HG02610 (cell line): ENCODE results near the gene CCNI2.

Experiments used
- ATAC-seq: cut with Tn5 transposase; IDR thresholded peaks from one replicate; pipeline ENCODE4 v1.9.1; 2021; ENCODE audit warnings: mild to moderate bottlenecking, moderate library complexity; ENCODE audit not compliant: unreplicated experiment

The CCNI2 gene

DNA sequence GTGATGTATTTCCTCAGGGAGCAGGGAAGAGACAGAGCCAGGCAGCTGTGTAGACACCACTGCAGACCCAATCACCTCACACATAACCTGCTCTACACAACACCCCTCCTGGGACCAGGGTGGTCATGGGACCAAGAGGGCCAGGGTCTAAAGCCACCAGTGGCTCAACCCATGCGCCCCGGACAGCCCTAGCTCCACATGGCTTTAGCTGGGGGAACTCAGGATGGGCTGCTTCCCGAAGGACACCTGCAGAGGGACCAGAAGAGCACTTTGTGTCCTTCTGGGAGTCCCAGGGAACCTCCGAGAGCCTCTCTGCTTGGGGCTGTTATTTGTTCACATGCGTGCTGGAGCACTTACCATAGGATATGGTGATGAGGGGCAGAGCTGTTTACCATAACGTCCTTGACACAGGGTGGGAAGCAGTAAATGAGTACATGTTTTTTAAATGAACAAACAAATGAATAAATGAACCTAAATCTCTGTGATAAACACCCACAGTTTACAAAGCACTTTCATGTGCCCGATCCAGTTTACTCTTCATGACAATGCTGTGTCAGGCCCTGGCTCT lies 17.5 kb downstream of the CCNI2 start:
- no peak for ATAC-seq

DNA sequence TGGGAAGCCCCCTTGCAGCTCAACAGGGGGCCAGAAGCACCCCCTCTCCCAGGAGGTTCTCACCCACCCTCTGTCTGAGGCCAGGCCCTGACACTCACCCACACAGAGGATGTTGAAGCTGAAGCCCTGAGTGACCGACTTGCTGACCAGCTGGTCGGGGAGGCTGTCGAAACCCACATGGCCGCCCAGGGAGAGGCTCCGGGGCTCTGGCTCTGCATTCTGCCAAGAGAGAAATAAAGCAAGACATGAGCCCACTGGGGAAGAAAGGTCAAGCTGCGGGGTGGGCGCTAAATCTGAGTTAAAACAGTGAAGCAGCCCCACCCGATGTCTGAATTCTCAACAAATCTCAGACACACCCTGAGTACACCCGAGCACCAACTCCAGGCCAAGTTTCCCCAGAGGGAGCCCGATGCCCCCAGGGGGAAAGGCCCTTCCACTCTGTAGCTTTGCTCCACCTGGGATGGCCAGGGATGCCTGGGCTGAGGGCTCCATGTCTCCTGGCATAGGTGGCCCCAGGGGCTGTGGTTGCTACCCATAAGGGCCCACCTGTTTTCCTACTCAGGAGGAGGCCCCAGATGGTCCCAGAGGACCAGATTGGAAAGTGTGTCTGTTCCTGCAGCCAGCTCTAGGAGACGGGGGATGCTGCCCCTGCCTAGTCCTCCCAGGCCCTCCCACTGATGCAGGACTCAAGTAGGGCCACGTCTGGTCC lies 18.2 kb downstream of the CCNI2 start:
- ATAC-seq: no peak

DNA sequence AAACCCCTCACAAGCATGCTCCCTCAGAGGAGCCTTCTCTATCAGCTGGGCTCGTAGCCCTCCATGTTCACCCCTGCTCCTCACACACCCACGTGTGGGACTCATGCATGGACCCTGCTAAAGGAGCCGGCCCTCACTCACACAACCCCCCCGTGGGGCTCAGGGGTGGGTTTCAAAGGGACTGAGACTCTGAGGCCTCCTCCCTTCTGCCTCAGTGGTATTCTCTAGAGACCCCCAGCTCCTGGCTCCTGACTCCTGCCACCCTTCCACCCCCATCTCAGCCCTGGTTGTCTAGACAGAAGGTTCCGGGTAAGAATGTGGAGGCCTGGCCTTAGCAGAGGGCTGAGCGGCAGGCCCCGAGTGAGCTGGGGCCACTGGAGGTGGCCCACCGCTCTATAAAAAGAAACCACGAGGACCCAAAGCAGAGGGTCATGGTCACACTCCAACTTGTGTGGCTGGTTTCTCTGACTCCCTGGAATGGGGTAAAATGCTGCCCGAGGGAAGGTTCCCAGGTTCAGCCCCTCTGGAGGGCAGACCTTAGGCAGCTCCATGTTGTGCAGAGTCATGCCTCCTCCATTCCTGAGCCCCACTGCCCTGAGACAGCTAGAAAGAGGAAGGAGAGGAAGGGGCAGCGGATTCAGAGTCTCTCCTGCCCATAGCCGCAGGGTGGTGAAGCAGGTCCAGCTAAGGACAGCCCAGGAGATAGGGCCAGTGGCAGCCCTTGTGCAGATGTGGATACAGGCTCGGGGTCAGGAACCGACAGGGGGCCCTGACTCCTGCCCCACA lies 19.0 kb downstream of the CCNI2 start:
- ATAC-seq: no peak

DNA sequence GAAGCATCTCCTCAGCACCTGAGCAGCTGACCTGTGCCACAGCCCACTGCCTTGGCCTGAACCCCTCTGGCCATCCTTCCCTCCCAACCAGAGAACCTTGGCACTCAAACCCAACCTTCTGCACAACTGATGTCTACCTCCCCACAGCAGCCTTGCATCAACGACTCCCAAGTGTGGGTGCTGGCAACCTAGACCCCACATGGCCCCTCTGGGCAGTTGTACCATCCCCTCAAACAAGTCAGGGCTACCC lies 19.5 kb downstream of the CCNI2 start:
- no peak for ATAC-seq

DNA sequence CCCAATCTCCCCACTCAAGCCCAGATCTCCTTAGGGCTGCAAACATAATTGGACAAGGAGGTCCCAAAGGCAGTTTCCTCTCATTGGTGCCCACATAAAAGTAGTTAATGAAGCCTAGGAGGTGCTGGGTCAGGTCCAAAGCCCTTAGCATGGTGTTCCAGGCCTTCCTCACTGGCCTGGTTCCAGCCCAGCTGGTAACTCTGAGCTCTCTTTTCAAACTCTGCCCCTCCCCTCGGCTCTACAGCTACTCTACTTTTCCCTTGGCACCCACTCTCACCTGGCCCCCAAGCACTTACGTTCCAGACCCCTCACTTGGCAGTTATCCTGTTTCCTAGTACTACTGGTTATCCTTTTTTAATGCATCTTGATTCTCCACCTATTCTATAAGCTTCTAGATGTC lies 19.9 kb downstream of the CCNI2 start:
- no peak for ATAC-seq

DNA sequence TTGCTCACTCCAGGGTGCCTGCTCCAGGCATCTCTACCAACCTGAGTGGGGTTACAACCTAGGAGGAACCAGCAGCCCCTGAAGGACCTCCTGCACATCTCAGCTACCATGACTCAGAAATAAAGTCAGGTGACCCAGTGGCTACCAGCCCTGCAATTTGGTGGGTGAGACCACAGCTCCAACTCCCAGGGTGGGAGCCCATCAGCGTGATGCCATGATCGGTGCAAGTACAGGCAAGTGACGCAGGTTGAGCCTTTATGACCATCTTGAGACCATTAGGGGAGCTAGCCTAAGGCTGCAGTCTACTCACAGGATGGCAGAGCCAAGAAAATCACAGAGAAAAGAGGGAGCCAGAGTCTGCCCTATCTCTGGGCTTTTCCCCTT lies 21.3 kb downstream of the CCNI2 start:
- ATAC-seq: no peak

DNA sequence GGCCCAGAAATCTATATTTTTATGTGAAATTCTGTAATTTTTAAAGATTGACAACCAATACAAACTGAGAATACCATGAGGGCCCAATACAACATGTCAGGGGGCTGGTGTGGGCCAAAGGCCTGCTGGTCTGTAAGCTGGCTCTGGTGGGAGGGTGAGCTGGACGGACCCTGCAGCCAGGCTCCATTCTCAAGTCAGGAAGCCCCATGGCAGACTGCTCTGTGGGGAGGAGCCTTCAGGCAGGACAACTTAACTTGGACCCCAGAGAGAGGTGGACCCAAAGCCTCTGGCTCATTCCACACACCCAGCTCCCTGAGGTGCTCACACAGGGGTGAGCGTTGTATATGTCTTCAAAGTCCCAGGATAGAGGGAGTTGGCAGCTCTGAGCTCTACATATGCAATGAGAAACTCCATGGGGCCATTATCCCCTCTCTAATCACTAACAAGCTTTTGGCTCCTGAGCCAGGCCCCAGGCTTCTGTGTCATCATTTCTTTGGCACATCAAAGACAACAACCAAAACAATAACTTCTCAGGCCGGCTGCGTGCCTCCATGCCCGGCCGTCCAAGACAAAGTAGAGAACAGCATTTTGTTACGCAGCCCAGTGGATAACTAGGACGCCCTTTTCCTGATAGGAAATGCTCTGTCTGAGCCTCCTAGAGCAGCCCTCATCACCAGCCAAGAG lies 23.4 kb downstream of the CCNI2 start:
- ATAC-seq: no peak

DNA sequence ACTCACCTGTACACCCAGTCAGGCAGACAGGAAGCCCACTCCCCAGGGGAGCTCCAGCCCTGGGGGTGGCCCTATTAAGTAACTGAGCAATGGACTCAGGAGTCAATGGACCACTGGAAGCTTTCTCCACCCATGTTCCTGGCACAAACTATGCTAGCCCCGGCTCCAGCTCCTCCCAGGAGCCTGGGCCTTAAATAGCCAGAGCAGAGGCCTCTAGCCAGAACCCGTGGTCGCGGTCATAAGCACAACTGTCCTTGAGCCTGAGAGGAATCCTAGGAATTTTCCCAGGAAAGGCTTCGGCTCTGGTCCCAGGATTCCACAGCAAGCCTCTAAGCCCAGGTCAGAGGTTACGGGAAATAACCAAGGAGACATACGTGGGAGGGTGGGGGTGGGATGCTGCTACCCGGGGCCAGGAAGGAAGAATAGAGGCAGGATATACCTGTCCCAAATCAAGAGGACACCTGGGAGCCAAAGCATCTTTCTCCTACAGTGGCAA lies 24.3 kb downstream of the CCNI2 start:
- ATAC-seq: no peak

DNA sequence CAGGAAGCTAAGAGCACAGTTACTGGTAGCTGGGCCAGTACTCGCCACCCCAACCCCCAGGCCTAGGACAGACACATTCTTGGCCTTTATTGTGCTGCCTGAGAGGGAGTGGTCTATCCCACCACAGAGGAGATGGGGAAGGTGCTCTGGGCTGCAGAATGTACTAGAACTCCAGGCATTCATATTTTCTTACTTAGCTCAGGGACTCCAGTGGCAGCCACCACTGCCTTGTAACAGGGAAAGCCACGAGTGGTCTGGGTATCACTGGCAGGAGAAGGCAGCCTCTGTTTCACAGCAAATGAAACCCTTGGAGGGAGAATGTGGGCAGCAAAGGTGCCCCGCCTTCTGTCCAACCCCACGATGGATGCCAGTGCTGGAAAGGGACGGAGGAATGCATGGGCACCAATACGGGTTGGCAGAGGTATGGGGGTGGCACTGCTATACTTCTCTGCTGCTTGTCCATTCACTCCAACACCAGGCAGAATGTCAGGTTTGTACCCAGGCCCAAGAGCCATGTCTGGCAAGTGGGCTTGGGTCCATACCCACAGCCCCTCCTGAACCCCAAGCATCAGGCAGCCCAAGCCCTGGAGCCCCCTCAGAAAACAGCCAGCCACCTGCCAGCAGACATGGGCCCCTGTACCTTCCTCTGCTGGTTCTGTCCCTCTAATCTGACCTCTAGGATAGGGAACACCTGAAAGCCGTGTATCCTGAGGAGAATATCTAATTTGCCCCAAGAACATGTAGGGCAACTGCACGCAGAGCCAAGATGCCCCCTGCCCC lies 25.3 kb downstream of the CCNI2 start:
- ATAC-seq: no peak

DNA sequence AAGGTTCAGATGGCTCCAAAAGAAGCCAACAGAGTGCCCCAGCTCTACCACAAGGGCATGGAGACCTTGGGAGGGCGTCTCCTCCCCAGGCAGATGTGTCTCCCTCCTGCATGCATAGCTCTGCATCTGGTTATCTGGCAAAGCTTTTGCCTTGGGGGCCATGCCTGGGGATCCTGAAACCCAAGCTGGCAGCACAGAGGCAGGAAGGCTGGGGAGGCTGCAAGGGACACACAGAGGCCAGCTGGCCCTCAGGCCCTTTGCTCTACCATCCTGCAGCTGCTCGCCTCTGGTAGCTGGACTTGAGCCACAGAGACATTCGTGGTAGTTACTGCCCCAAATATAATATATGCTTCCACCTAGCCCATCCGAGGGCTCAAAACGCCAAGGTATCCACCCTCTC lies 25.9 kb downstream of the CCNI2 start:
- ATAC-seq: no peak

DNA sequence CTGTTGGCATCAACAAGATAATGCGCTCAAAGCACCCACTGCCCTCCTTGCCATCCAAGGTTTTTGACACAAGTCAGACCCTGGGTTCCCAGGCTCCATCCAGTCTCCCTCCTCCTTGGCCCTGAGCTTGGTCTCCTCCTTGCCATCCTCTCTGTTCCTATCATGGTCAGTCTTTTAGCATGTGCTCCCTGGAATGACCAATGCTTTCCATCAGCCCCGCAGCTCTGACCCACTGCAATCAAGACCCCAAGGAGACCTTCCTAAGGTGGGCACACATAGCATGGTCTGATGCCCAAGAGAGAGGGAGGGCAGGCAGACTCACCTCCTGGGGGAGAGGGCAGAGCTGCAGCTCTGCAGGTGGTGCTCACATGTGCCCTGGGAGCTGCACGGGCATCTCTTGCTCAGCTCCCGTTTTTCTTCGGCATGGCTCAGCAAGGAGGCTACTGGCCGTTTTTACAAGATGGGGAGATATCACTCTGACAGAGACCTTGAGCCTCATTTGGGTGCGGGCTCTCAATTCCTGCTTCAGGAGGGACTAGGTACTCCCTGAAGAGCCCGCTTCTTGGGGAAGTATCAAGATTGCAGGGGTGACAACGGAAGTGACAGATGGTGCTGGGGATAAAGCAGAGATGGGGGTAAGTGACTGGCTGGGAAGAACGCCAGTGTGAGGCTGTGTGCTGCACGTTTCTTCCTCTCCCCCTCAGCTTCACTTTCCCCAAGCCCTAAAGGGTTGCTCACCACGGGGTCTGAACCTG lies 26.6 kb downstream of the CCNI2 start:
- ATAC-seq: no peak

DNA sequence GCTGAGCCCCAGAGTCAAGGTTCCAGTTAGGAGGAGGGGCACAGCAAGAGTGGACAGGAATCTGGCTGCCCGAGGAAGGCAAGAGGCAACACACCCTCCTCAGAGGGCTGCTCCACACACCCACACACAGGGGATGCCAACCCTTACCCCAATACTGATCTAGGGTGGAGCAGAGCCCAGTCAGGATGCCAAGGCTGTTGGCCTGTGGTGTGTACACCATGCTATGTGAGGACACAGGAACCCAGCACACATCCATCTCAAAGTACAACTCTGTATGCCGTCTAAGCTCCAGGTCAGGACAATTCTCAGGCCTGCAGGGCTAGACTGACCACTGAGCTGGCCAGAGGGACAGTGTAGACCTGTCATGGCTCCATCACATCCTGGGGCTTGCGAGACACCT lies 27.2 kb downstream of the CCNI2 start:
- ATAC-seq: no peak

DNA sequence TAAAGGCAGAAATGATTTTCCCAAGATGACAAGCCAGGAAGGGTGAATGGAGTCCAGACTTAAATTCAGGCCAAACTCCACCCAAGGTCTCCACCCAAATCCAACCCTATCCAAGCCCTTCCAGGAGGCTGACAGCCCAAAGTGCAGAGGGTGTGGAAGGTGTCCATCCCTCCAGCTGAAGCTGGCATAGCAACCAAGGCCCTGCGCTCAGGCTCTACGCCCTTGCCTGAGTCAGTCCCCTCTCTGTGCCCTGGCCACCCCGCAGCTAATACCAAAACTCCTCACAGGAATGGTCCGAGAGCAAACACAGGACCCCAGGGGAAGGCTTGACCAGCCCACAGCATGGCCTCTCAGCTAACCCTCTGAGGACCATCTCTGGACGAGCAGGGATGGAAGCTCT lies 27.7 kb downstream of the CCNI2 start:
- ATAC-seq: no peak

DNA sequence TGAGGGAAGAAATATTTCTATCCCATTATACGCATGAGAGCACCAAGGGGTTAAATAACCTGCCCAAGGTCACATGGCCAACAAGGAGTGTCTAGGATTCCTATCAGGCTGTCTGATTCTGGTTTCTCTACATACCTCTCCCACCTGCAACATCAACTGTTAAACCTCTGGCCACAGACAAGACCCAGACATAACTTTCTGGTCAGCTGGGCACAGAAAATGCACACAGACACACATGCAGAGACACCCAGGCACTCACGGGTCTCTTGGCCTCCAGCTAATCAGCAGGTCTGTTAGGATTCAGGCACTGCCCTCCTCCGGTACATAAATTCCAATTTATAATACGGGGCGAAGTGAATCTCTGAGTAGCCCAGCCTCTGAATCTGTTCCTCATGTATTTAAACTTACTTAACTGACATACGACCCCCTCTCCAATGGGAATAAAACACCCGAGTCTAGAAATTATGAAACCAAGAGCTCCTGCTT lies 28.3 kb downstream of the CCNI2 start:
- ATAC-seq: no peak

DNA sequence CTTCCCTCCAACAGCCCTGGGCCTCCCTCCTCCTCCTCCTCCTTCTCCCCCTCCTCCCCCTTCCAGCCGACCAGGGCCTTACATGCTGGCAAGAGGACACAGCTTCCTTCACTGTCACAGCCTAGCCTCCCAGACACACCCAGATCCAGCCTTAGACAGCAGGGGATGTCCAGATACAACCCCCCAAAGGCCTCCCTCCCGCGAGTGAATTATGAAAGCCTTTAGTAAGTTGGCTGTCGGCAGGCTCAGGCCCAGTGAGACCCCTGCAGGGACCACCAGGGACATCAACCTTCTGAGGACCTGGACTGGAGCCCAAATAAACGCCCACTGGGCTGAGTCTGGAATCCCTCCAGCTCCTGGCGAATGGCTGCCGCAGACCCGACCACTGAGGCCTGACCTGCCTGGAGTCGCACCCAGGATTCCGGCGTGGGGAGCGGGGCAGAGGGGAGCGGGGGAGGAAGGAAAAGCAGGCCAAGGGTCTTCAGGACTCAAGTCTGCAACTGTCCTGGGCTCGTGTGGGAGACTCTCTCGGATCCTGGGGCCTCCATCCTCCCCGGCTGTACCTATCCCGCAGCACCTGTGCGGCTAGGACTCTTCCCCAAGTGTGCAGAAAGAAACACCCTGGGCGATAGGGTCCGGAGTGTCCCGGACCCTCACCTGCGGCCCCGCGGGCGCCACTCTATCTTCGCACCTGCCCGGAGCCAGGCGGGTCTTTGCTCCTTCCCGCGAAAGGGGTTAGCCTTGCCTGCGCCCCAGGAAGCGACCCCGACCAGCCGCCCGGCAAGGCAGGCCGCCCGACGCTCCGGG lies 29.1 kb downstream of the CCNI2 start:
- ATAC-seq: no peak

DNA sequence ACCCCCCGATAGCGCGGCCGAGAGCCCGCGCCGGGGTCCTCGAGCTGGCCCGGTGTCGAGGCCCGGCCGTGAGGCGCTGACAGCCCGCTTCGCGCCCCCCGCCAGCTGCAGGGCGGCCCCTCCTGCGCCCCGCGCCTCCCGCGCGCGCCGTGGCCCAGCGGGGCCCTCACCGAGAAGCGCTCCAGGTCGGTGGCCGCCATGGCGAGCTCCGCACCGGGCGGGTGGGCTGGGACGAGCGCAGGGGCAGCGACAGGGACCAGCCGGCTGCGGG lies 29.6 kb downstream of the CCNI2 start:
- no peak for ATAC-seq

DNA sequence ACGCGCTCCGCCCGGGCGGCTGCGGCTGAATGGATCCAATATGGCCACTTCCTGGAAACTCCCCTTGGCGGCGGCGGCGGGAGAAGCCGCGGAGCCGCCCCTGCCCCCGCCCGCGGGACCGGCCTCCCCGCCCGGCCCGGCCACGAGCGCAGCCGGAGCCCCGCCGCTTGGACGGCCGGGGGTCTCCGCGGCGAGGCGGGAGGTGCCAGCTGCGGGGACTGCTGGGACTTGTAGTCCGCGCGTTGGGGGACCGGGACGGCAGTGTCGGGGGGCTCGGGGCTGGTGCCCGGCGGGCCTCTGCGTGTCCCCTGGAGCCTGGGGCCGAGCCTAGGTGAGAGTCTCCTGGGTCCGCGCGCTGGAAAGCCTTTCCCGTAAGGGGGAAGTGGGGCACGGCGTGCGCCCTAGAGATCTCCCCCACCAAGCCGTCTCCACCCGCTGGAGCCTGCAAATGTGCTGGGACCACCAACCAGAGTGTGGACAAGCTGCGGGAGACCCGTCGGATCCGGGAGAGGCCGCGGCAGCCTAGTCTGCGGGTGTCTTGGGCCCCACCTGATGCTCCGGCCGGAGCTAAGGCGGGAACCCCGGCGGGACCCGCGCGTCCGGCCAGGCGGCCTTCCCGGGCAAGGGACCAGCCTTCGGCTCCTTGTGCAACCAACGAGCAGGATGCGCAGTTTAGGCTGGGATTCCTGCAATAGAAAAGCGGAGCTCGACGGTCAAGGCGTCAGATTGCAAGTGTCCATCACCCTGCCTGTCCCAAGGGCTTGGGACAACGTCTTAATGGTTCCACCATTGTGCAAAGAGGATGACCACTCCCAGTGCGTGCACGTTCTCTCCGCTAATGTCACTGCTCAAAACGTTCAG lies 30.2 kb downstream of the CCNI2 start, which contains the start of gene SEPTIN8:
TSS of gene SEPTIN8 (minus strand) at position 31 of the 861 bp plus-strand sequence. CDS start 102 bp downstream, outside the sequence.
- ATAC-seq: peak; percentile 57

DNA sequence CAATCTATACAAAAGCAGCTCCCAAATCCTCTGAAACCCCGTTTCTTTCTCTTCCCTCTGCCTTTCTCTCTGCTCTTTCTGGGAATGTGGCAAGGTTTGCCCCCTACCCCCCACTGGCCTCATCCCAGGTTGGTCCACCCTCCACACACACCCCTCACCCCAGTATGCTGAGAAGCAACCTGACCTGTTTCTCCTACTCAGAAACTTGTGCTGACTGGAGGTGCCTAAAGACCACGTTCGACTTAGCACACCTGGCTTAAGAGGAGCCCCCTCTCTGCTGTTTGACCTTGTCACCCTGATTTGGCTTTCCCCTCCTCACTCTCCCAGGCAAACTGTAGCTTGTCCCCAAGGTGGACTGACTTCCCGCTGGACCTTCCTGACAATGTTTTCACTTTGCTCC lies 30.9 kb downstream of the CCNI2 start:
- no peak for ATAC-seq

DNA sequence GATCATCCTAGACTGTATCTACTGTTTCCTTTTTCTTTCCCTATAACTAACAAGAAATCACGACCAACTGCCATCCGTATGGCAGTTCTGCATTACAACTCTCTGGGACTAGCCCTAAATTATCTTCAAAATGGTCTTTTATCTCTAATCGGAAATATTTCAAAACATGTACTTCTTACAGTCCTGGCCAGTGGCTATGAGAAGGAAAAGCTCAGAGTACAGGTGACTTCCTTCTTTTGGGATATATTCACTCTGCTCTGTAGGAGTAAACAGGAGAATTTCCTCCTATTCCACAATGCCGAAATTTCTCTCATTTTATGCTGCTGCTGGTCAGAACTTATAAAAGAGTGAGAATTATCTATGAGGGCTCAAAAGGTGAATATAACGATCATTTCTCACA lies 31.6 kb downstream of the CCNI2 start:
- no peak for ATAC-seq
